ENCODE results near the gene RRP1.
"Not testable (repeated sequence)": the region's sequence is repeated elsewhere in the genome, so short reads cannot be mapped to it uniquely, and the experiment has no call there.

The RRP1 gene

GRCh38 chr21:43819511-43820405, 30.4 kb downstream of the RRP1 start:
- no peak for DNase-seq

- DNase-seq = no peak
Measured at GRCh38 chr21:43820466-43820865, 31.1 kb downstream of the RRP1 start.

- DNase-seq = not testable (repeated sequence)
Measured at GRCh38 chr21:43822166-43822565, 32.8 kb downstream of the RRP1 start.

GRCh38 chr21:43822741-43823140, 33.4 kb downstream of the RRP1 start:
- DNase-seq = not testable (repeated sequence)

- no peak for DNase-seq
Measured at GRCh38 chr21:43824333-43825241, 35.2 kb downstream of the RRP1 start.

- DNase-seq = no peak
Measured at GRCh38 chr21:43825242-43825935, 36.0 kb downstream of the RRP1 start.

DNA sequence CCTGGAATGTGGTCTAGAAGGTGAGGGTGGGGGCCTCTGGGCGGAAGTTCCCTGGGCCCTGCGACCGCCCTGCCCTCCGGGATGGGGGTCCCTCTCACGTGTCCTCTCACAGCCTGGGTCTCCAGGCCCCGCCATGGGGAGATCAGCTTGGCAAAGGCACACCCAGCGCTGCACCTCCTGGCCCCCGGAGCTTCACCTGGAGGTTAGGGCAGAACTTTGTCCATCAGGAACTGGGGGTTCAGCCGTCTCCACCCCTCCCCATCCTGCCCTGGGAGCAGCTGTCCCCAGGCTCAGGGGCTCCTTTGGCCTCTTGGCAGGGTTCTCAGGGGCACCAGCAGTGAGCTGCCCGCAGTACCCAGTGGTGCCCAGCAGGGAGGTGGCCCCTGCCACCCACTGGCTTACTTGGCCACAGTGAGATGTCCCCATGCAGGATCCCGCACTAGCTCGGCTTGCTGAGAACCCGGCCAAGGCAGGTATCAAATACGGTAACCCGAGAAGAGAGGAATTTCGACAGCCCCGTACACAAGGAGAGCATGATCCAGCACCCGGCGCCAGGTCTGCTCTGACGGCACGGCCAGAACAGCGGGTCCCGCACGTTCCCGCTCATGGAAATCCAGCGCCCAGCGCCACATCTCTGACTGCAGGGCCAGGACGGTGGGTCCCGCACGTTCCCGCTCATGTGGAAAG, 36.7 kb downstream of the RRP1 start:
- DNase-seq = no peak

DNA sequence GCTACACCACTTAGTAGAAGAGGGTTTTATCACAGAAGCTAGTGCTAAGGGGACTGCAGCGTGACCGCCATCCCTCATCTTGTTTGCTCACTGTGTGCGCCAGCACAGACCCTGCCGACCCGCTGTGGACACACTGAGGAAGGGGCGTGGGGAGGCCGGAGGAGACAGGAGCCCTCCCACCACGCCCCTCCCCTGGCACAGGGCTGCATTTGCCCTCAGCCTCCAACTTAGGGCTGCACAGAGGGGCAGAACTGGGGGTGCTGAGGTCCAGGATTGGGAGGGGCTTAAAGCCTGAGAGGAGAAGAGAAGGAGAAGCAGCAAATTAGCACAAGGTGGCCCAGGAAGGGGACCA, 37.2 kb downstream of the RRP1 start:
- DNase-seq = no peak

DNA sequence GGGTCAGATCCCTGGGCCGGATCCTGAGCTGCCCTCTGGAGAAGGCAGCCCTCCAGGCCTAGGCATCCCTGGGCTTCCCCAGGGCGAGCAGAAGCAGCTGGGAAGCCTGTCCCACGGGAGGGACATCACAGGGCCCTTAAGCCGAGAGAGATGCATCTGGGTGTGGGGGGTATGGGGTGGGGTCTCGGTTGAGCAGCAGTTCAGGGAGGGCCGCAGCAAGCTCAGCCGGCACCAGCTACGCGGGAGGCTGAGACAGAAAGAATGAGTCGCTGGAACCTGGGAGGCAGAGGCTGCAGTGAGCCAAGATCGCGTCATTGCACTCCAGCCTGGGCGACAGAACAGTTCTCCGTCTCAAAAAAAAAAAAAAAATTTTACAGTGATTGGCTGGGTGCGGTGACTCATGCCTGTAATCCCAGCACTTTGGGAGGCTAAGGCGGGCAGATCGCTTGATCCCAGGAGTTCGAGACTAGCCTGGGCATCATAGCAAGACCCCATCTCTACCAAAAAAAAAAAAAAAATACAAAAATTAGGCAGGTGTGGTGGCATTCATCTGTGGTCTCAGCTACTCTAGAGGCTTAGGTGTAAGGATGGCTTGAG, 37.7 kb downstream of the RRP1 start:
- DNase-seq = no peak

- DNase-seq = no peak
Measured at GRCh38 chr21:43829161-43829560, 39.8 kb downstream of the RRP1 start.

- no peak for DNase-seq
Measured at GRCh38 chr21:43829575-43830119, 40.3 kb downstream of the RRP1 start.

GRCh38 chr21:43832158-43832550, 42.8 kb downstream of the RRP1 start:
- DNase-seq = no peak

DNA sequence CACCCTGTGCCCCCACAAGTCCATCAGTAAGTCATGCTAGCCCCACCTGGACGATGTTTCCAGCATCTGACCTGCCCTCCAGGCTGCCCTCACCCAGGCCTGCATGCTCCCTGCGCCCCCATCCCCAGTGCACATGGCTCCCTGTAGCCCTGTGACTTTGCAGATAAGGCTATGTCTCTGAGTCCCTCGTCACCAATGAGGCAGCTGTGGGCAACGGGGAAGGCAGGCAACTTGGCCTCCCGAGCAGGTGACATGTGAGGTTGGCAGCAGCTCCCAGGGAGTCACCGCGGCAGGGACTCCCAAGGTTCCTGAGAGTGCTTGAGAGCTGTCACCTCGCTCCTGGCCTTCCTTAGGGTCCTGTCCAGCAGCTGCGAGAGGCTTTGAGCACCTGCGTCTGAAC, 43.3 kb downstream of the RRP1 start:
- DNase-seq = no peak

DNA sequence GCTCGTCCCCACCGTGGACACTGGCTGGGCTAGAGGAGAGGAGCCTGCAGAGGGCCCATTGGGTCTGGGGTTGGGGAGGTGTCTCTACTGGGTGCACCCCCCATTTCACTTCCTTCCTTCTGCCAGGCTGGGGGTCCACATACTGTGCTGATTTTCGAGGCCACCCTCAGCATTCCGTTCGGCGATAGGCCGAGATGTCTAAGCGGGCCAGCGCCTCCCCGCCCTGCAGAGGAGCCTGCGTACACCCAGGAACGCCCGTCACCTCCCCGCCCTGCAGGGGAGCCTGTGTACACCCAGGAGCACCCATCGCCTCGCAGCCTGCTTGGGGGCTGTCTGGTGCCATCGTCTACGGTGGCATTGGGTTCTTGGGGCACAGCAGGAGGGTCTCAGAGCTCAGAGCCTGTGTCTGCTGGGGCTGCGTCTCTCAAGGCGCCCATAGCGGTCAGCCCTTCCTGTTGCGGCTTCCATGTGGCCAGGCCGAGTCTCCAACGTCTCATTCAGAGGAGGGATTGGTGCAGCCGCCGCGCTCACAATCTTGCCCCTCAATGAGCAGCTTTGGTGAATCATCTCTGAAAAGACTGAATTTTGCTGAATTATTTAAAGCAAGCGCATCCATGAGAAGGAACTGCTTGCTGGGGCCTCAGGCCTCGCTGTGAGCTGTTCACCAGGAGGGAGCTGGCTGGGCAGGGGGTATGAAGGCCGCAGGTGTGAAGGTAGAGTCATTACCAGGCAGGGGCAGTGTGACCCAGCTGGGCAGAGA, 44.9 kb downstream of the RRP1 start:
- DNase-seq = no peak

DNA sequence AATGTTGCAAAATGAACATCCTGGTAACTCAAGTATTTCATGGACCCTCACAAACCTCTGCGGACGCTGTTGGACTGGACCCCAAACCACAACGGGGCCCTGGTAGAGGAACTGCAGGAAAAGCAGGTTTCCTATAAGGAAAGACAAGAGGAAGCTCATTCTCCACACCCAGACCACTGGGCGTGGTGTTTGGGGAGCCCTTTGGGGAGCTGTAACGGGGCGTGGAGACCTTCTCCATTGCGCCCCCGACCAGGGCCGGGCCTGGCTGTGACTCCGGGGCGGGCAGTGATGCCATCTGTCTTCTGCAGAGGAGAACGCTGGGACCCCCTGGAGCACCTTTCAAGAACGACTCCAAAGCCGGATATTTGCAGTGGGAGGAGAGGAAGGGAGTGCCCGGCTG, 45.7 kb downstream of the RRP1 start:
- no peak for DNase-seq

GRCh38 chr21:43835861-43836260, 46.5 kb downstream of the RRP1 start:
- no peak for DNase-seq

DNA sequence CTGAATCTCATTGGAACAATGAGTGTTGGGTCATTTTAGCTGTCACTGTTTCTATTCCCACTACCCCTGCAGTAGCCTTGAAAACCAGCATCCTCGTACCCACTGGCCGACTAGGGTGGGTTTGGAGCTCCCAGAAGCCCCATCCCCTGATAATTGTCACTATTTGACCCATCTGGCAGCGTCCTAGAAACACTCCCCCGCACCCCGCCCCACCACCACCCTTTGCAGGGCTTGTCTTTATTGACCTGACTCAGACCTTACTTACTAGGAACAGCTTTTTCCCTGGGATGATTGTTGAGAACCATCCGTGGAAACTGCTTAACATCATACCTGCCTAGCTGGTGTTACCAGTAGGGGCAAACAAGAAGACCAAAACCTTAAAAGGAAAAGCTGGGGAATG, 47.2 kb downstream of the RRP1 start:
- no peak for DNase-seq

GRCh38 chr21:43840259-43840658, 50.9 kb downstream of the RRP1 start:
- DNase-seq = no peak

- DNase-seq = no peak
Measured at GRCh38 chr21:43842742-43843141, 53.4 kb downstream of the RRP1 start.

DNA sequence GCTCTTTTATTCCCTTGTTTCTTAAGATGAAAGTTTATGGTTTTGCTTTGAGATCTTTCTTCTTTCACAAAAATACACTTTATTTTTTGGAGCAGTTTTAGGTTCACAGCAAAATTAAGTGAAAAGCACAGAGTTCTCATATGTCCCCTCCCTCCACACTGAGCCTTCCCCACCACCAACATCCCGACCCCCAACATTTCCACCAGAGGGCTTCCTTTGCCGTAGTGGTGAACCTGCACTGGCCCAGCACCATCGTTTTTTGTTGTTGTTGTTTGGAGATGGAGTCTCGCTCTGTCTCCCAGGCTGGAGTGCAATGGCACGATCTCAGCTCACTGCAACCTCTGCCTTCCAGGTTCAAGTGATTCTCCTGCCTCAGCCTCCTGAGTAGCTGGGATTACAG, 55.5 kb downstream of the RRP1 start:
- DNase-seq = not testable (repeated sequence)

DNA sequence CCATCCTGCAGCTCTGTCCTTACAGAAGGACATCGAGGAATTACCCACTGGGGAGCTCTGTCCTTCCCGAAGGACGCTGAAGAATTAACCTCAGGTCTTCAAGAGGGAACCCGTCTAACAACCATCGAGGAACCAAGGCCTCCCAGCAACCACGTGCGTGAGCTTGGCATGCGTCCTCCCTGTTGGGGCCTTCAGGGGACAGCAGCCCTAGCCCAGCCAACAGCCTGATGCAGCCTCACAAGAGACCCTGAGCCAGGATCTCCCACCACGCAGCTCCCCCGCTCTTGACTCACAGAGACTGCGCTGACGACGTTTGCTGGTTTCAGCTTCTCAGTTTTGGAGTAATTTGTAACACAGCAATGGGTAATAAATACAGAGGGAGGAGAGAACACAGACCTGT, 56.0 kb downstream of the RRP1 start:
- no peak for DNase-seq

All from NCI-H1417 treated with DMSO at 0.1 percent for 48 hours (cell line).